Activated T-helper 17 cell treated with anti-CD3 and anti-CD28 coated beads, Interleukin-2, amount 50 U/mL, for 72 hours (primary cell): Measurements from ENCODE around the gene CCP110. TPM values are rescaled to one million over a fixed set of nuclear protein-coding genes. Genes with fewer than 3 reads are reported as not detected.

Experiments used
- ATAC-seq: fragments of 150-1000 bp; cut with Tn5 transposase; replicated peaks from 2 replicates; pipeline ENCODE4 v1.10.0; 2021; ENCODE audit warnings: mild to moderate bottlenecking, moderate library complexity
- H3K27ac Mint-ChIP-seq: one replicate; pipeline ENCODE4 v1.8.0; 2022; ENCODE audit warnings: mixed read lengths
- H3K27me3 Mint-ChIP-seq: one replicate; pipeline ENCODE4 v1.8.0; 2022; ENCODE audit warnings: mixed read lengths
- H3K36me3 Mint-ChIP-seq: one replicate; pipeline ENCODE4 v1.8.0; 2022; ENCODE audit warnings: low read depth, mild to moderate bottlenecking, mixed read lengths
- H3K4me1 Mint-ChIP-seq: one replicate; pipeline ENCODE4 v1.8.0; 2022; ENCODE audit warnings: mixed read lengths
- H3K4me3 Mint-ChIP-seq: one replicate; pipeline ENCODE4 v1.8.0; 2022; ENCODE audit warnings: mild to moderate bottlenecking, mixed read lengths
- H3K9me3 Mint-ChIP-seq: one replicate; pipeline ENCODE4 v1.8.0; 2022; ENCODE audit warnings: mixed read lengths
- total RNA-seq, 2 donors: library from RNA; stranded (reverse); gene quantifications; one replicate each; pipeline ENCODE4 v1.2.3, GENCODE V29; 2022

The CCP110 gene
- total RNA-seq, 2 donors from 2014 or later, result 28.1 to 46.5 TPM

GRCh38 chr16:19549673-19550072 is 25.9 kb downstream of the CCP110 start:
- H3K27ac Mint-ChIP-seq, result no peak overlapping the region
- H3K4me1 Mint-ChIP-seq, result no peaks in the 10 kb centered on the region
- H3K27me3 Mint-ChIP-seq, result no peaks in the 10 kb centered on the region
- ATAC-seq, result peak; percentile 37
- H3K9me3 Mint-ChIP-seq, result no peaks in the 10 kb centered on the region
- peaks cover 62% of the 10 kb centered on the region for H3K36me3 Mint-ChIP-seq
- no peak overlapping the region for H3K4me3 Mint-ChIP-seq

GRCh38 chr16:19555186-19555937 is 31.6 kb downstream of the CCP110 start, which contains the start of gene VPS35L:
TSS of gene VPS35L (plus strand) at chr16:19555703. CDS start at chr16:19555730, 27 bp downstream.
- ATAC-seq, result peak; percentile 94
- no peaks in the 10 kb centered on the region for H3K27me3 Mint-ChIP-seq
- H3K36me3 Mint-ChIP-seq, result peaks cover 20% of the 10 kb centered on the region
- peak within 1 kb of the TSS; percentile 96 for H3K27ac Mint-ChIP-seq
- peaks cover 5% of the 10 kb centered on the region for H3K4me1 Mint-ChIP-seq
- H3K4me3 Mint-ChIP-seq, result peak within 1 kb of the TSS; percentile 95
- H3K9me3 Mint-ChIP-seq, result no peaks in the 10 kb centered on the region

GRCh38 chr16:19555938-19556771 is 32.4 kb downstream of the CCP110 start:
- Mint-ChIP-seq H3K4me3 (peak overlapping the region; percentile 95), H3K27ac (peak overlapping the region; percentile 96), H3K9me3 (no peaks in the 10 kb centered on the region), H3K27me3 (no peaks in the 10 kb centered on the region), H3K4me1 (peaks cover 5% of the 10 kb centered on the region), H3K36me3 (peaks cover 16% of the 10 kb centered on the region)
- ATAC-seq, result peak; percentile 31

GRCh38 chr16:19559242-19559910 is 35.6 kb downstream of the CCP110 start:
- Mint-ChIP-seq H3K27me3 (no peaks in the 10 kb centered on the region), H3K4me3 (no peak overlapping the region), H3K4me1 (peaks cover 11% of the 10 kb centered on the region), H3K9me3 (no peaks in the 10 kb centered on the region), H3K36me3 (peaks cover 14% of the 10 kb centered on the region), H3K27ac (no peak overlapping the region)
- no peak for ATAC-seq

- Mint-ChIP-seq H3K27ac (no peak overlapping the region), H3K4me3 (no peak overlapping the region), H3K36me3 (peaks cover 17% of the 10 kb centered on the region), H3K9me3 (no peaks in the 10 kb centered on the region), H3K27me3 (no peaks in the 10 kb centered on the region), H3K4me1 (peaks cover 11% of the 10 kb centered on the region)
- ATAC-seq, result no peak
These were observed 36.3 kb downstream of the CCP110 start for GRCh38 chr16:19560078-19560477.

- Mint-ChIP-seq H3K9me3 (no peaks in the 10 kb centered on the region), H3K27ac (peak overlapping the region; percentile 13), H3K4me3 (no peak overlapping the region), H3K4me1 (peaks cover 5% of the 10 kb centered on the region), H3K36me3 (peaks cover 39% of the 10 kb centered on the region), H3K27me3 (no peaks in the 10 kb centered on the region)
- ATAC-seq, result no peak
These were observed 39.6 kb downstream of the CCP110 start for GRCh38 chr16:19563377-19563776.

GRCh38 chr16:19566362-19566761 is 42.6 kb downstream of the CCP110 start:
- ATAC-seq, result no peak
- Mint-ChIP-seq H3K27ac (no peak overlapping the region), H3K4me1 (peaks cover 5% of the 10 kb centered on the region), H3K9me3 (no peaks in the 10 kb centered on the region), H3K36me3 (peaks cover 65% of the 10 kb centered on the region), H3K27me3 (no peaks in the 10 kb centered on the region), H3K4me3 (no peak overlapping the region)

- H3K36me3 Mint-ChIP-seq, result peaks cover 77% of the 10 kb centered on the region
- peaks cover 5% of the 10 kb centered on the region for H3K4me1 Mint-ChIP-seq
- no peaks in the 10 kb centered on the region for H3K27me3 Mint-ChIP-seq
- no peaks in the 10 kb centered on the region for H3K9me3 Mint-ChIP-seq
- no peak overlapping the region for H3K4me3 Mint-ChIP-seq
- peak overlapping the region; percentile 38 for H3K27ac Mint-ChIP-seq
- ATAC-seq, result no peak
These were observed 43.8 kb downstream of the CCP110 start for GRCh38 chr16:19567560-19567959.

- peaks cover 93% of the 10 kb centered on the region for H3K36me3 Mint-ChIP-seq
- H3K4me3 Mint-ChIP-seq, result no peak overlapping the region
- ATAC-seq, result no peak
- H3K4me1 Mint-ChIP-seq, result no peaks in the 10 kb centered on the region
- H3K27ac Mint-ChIP-seq, result no peak overlapping the region
- H3K9me3 Mint-ChIP-seq, result no peaks in the 10 kb centered on the region
- H3K27me3 Mint-ChIP-seq, result no peaks in the 10 kb centered on the region
These were observed 50.3 kb downstream of the CCP110 start for GRCh38 chr16:19573997-19574396.

GRCh38 chr16:19574615-19575014 is 50.9 kb downstream of the CCP110 start:
- no peak overlapping the region for H3K27ac Mint-ChIP-seq
- ATAC-seq, result no peak
- H3K9me3 Mint-ChIP-seq, result no peaks in the 10 kb centered on the region
- H3K27me3 Mint-ChIP-seq, result no peaks in the 10 kb centered on the region
- H3K36me3 Mint-ChIP-seq, result peaks cover 91% of the 10 kb centered on the region
- no peaks in the 10 kb centered on the region for H3K4me1 Mint-ChIP-seq
- H3K4me3 Mint-ChIP-seq, result no peak overlapping the region

GRCh38 chr16:19578378-19578971 is 54.7 kb downstream of the CCP110 start:
- peaks cover 89% of the 10 kb centered on the region for H3K36me3 Mint-ChIP-seq
- H3K4me1 Mint-ChIP-seq, result no peaks in the 10 kb centered on the region
- no peak for ATAC-seq
- no peaks in the 10 kb centered on the region for H3K27me3 Mint-ChIP-seq
- no peaks in the 10 kb centered on the region for H3K9me3 Mint-ChIP-seq
- H3K4me3 Mint-ChIP-seq, result no peak overlapping the region
- no peak overlapping the region for H3K27ac Mint-ChIP-seq

GRCh38 chr16:19582050-19582831 is 58.5 kb downstream of the CCP110 start:
- Mint-ChIP-seq H3K4me1 (peaks cover 10% of the 10 kb centered on the region), H3K4me3 (no peak overlapping the region), H3K27ac (no peak overlapping the region), H3K27me3 (no peaks in the 10 kb centered on the region), H3K9me3 (no peaks in the 10 kb centered on the region), H3K36me3 (peaks cover 90% of the 10 kb centered on the region)
- no peak for ATAC-seq

GRCh38 chr16:19583665-19584300 is 60.0 kb downstream of the CCP110 start:
- Mint-ChIP-seq H3K9me3 (no peaks in the 10 kb centered on the region), H3K36me3 (peaks cover 82% of the 10 kb centered on the region), H3K4me1 (peaks cover 10% of the 10 kb centered on the region), H3K4me3 (no peak overlapping the region), H3K27me3 (no peaks in the 10 kb centered on the region), H3K27ac (peak overlapping the region; percentile 7)
- ATAC-seq, result peak; percentile 75
